A549 (cell line): ENCODE measurements around the gene LIG1. TPM values are rescaled to one million over a fixed set of nuclear protein-coding genes. Genes with fewer than 3 reads are reported as not detected.

ENCODE experiments used
- ATAC-seq, 2 experiments: fragments of 200-7000 bp in 1 of 2; fragments of >200 bp in 1 of 2; cut with Nextera tagmentation in 1 of 2; cut with Tn5 transposase in 1 of 2; 3 replicates each; pipeline versions ENCODE4 v1.8.0 to v1.9.1; 2018 to 2020; ENCODE audit warnings: mild to moderate bottlenecking in 1 of 2, moderate library complexity in 1 of 2
- CTCF ChIA-PET: fragments of 300-600 bp; sonication (Branson Sonifier 250); formaldehyde crosslinking; extraction: SDS; loops from one replicate; lab custom pipeline; 2021; ENCODE audit warnings: antibody characterized with exemption, inconsistent platforms; lab: Yijun Ruan, JAX
- POLR2A ChIA-PET: fragments of 350-600 bp; formaldehyde crosslinking; extraction: SDS; loops from one replicate; lab custom pipeline; 2021; ENCODE audit warnings: antibody characterized with exemption, inconsistent platforms; lab: Yijun Ruan, JAX
- DNase-seq, 2 experiments: peaks; one replicate each; pipeline versions ENCODE4 v3.0.0 to v3.0.0-alpha.2; 2011 to 2016; ENCODE audit warnings: low read depth in 1 of 2, low spot score in 1 of 2
- FAIRE-seq: peaks from 2 replicates; lab custom pipeline; 2011; peaks lifted over from hg19 to GRCh38; lab: Jason Lieb, UNC
- H3K27ac ChIP-seq, 2 experiments: fragments of >200 bp; sonication (Bioruptor Twin); formaldehyde crosslinking; 3 replicates each; pipeline ENCODE4 v1.5.1; 2016 to 2017
- H3K4me1 ChIP-seq: fragments of >200 bp; sonication (Bioruptor Twin); formaldehyde crosslinking; 3 replicates; pipeline ENCODE4 v1.6.1; 2016
- H3K4me2 ChIP-seq: fragments of >200 bp; sonication (Bioruptor Twin); formaldehyde crosslinking; 3 replicates; pipeline ENCODE4 v1.6.1; 2016
- H3K4me3 ChIP-seq: fragments of >200 bp; sonication (Bioruptor Twin); formaldehyde crosslinking; 3 replicates; pipeline ENCODE4 v1.5.1; 2016
- H3K9me3 ChIP-seq: fragments of >200 bp; sonication (Bioruptor Twin); formaldehyde crosslinking; 3 replicates; pipeline ENCODE4 v1.6.1; 2016
- BHLHE40 ChIP-seq: IDR thresholded peaks from 2 replicates; pipeline ENCODE4 v1.6.1; 2012; ENCODE audit warnings: low read depth, low read length, inconsistent platforms
- EHMT2 ChIP-seq: fragments of 200-600 bp; sonication (generic); IDR thresholded peaks from 2 replicates; pipeline ENCODE4 v1.6.1; 2016; ENCODE audit warnings: antibody characterized with exemption, low read depth, mild to moderate bottlenecking, moderate library complexity
- EP300 ChIP-seq, 2 experiments: fragments of >200 bp; sonication (Bioruptor Twin); formaldehyde crosslinking; IDR thresholded peaks; 2 replicates in 1 of 2; 3 replicates in 1 of 2; pipeline ENCODE4 v1.6.1; 2016 to 2017
- ESRRA ChIP-seq: fragments of 150-350 bp; IDR thresholded peaks from 2 replicates; pipeline ENCODE4 v1.6.1; 2014; ENCODE audit warnings: mild to moderate bottlenecking, low read length, borderline replicate concordance
- FOSL2 ChIP-seq, 2 experiments: fragments of 450-650 bp in 1 of 2; fragments of >200 bp in 1 of 2; sonication (Bioruptor Twin) in 1 of 2; formaldehyde crosslinking; IDR thresholded peaks; 2 replicates each; pipeline versions ENCODE4 v1.5.0 to v1.6.1; 2016 to 2020; ENCODE audit warnings: mild to moderate bottlenecking in 1 of 2, moderate library complexity in 1 of 2
- FOXS1 ChIP-seq: fragments of 250-450 bp; sonication (Bioruptor Pico); IDR thresholded peaks from 2 replicates; pipeline ENCODE4 v1.5.0; 2020; ENCODE audit warnings: mild to moderate bottlenecking, moderate library complexity
- GATA3 ChIP-seq: IDR thresholded peaks from 2 replicates; pipeline ENCODE4 v1.6.1; 2012; ENCODE audit warnings: borderline replicate concordance
- HDAC2 ChIP-seq: fragments of 200-600 bp; sonication (generic); IDR thresholded peaks from 2 replicates; pipeline ENCODE4 v1.6.1; 2016
- HOXA7 ChIP-seq: fragments of 250-450 bp; sonication (Bioruptor Pico); IDR thresholded peaks from 2 replicates; pipeline ENCODE4 v1.5.0; 2020; ENCODE audit warnings: mild to moderate bottlenecking, moderate library complexity
- JUNB ChIP-seq: fragments of >200 bp; sonication (Bioruptor Twin); formaldehyde crosslinking; IDR thresholded peaks from 2 replicates; pipeline ENCODE4 v1.6.1; 2016
- KDM5A ChIP-seq: fragments of 200-600 bp; sonication (generic); IDR thresholded peaks from 2 replicates; pipeline ENCODE4 v1.6.1; 2016; ENCODE audit warnings: antibody characterized with exemption, mild to moderate bottlenecking
- MAFK ChIP-seq: fragments of 450-650 bp; IDR thresholded peaks from 2 replicates; pipeline ENCODE4 v1.6.1; 2014; ENCODE audit not compliant: partially characterized antibody
- MAZ ChIP-seq: fragments of 150-350 bp; IDR thresholded peaks from 2 replicates; pipeline ENCODE4 v1.6.1; 2014; ENCODE audit warnings: antibody characterized with exemption, low read depth, low read length, borderline replicate concordance
- NR3C1 ChIP-seq: fragments of >200 bp; sonication (Bioruptor Twin); formaldehyde crosslinking; IDR thresholded peaks from 3 replicates; pipeline ENCODE4 v1.6.1; 2017
- RARB ChIP-seq: fragments of 250-450 bp; sonication (Bioruptor Pico); IDR thresholded peaks from 2 replicates; pipeline ENCODE4 v1.8.0; 2021; ENCODE audit warnings: mild to moderate bottlenecking, moderate library complexity
- RCOR1 ChIP-seq: fragments of 150-350 bp; IDR thresholded peaks from 2 replicates; pipeline ENCODE4 v1.6.1; 2014; ENCODE audit warnings: antibody characterized with exemption, low read length, low read depth
- ZC3H11A ChIP-seq: fragments of 450-650 bp; IDR thresholded peaks from 2 replicates; pipeline ENCODE4 v1.6.1; 2014; ENCODE audit warnings: antibody characterized with exemption, mild to moderate bottlenecking
- ZFP36 ChIP-seq: fragments of 450-650 bp; IDR thresholded peaks from 2 replicates; pipeline ENCODE4 v1.6.1; 2014; ENCODE audit warnings: borderline replicate concordance; ENCODE audit not compliant: partially characterized antibody
- ZSCAN20 ChIP-seq: fragments of 250-450 bp; sonication (Bioruptor Pico); IDR thresholded peaks from 2 replicates; pipeline ENCODE4 v1.8.0; 2022; ENCODE audit warnings: mild to moderate bottlenecking, moderate library complexity
- WGBS: methylation state at CpG from one replicate; pipeline ENCODE4 v1.1.6; 2017; ENCODE audit errors: missing lambda C conversion rate; 5-methylcytosine and 5-hydroxymethylcytosine counted together
- polyA plus RNA-seq, 4 experiments: library from polyadenylated mRNA; depleted of rRNA in 3 of 4; stranded (reverse); fragments of >200 nt; fragmentation: RNase III in 1 of 4; extraction: RNeasy Plus Mini Kit Qiagen cat#74134 plus additional on column Dnase treatment in 1 of 4; gene quantifications; 2 replicates in 3 of 4; 3 replicates in 1 of 4; pipeline ENCODE4 v1.2.3, GENCODE V29; 2011 to 2017
- TF ChIP-seq, protein P1 (sequence below): fragments of 450-650 bp; IDR thresholded peaks from 2 replicates; pipeline ENCODE4 v1.6.1; 2014; ENCODE audit warnings: antibody characterized with exemption
- TF ChIP-seq, protein P2 (sequence below): IDR thresholded peaks from 2 replicates; pipeline ENCODE4 v1.6.1; 2012
- TF ChIP-seq, protein P3 (sequence below): fragments of >200 bp; sonication (Bioruptor Twin); formaldehyde crosslinking; IDR thresholded peaks from 2 replicates; pipeline ENCODE4 v1.6.1; 2016

The LIG1 gene
- polyA plus RNA-seq, 2 of the 4 experiments (the other 2 are of a cell fraction) = 54.9 to 101 TPM

DNA sequence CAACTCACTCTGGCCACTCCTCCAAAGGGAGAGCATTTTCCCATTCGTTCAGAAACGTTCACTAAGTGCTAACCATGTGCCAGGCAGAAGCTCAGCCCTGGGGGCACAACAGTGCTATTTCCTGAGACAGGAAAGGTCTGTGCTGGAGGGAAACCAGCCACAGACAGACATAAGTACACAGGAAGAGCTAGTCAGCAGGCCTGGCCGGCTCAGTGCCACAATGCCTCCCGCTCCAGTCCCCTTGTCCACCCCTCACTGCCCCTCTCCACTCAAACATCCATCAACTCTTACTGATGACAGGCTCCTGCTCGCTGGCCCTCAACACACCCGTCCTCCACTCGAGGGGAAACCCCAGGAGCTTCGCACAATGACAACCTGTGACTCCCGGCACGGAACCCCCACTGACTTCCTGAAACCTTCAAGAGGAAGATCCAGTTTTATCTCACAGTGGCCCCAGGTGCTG lies 48.2 kb downstream of the LIG1 start:
- CTCF ChIA-PET = interaction anchor here (1.7 to 10.4 kb wide), 3 partner anchors 13 to 31 kb away, joined by 3 to 111 read pairs (median 18); partner anchors contain the start of gene PLA2G4C
- no peak overlapping the region for H3K27ac ChIP-seq
- no peak overlapping the region for H3K4me3 ChIP-seq
- TF ChIP-seq, protein P1, sequence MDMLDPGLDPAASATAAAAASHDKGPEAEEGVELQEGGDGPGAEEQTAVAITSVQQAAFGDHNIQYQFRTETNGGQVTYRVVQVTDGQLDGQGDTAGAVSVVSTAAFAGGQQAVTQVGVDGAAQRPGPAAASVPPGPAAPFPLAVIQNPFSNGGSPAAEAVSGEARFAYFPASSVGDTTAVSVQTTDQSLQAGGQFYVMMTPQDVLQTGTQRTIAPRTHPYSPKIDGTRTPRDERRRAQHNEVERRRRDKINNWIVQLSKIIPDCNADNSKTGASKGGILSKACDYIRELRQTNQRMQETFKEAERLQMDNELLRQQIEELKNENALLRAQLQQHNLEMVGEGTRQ = no peak
- TF ChIP-seq FOXS1 = no peak
- TF ChIP-seq ESRRA = no peak
- no peak for TF ChIP-seq KDM5A
- TF ChIP-seq, protein P2, sequence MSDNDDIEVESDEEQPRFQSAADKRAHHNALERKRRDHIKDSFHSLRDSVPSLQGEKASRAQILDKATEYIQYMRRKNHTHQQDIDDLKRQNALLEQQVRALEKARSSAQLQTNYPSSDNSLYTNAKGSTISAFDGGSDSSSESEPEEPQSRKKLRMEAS = no peak
- TF ChIP-seq RARB (CRISPR knock-in tag) = no peak
- no peak for TF ChIP-seq ZC3H11A
- no peak for TF ChIP-seq NR3C1
- no peak for TF ChIP-seq FOSL2 (IDR thresholded peaks at IDR 0.05)
- no peak for TF ChIP-seq FOSL2 (CRISPR knock-in tag; IDR thresholded peaks at IDR 0.05)
- TF ChIP-seq ZFP36 = no peak
- no peak for TF ChIP-seq ZSCAN20 (CRISPR knock-in tag)
- no peak for TF ChIP-seq EHMT2
- H3K9me3 ChIP-seq = no peaks in the 10 kb centered on the region
- WGBS = 92% methylated on average over 10 of the region's 10 CpGs
- POLR2A ChIA-PET = interaction anchor here (1.1 kb wide), 1 partner anchor 12 kb away, joined by 4 read pairs; the partner anchor contains the start of gene PLA2G4C
- no peak for DNase-seq
- no peak for FAIRE-seq
- ATAC-seq = no peak
- H3K4me2 ChIP-seq = no peak overlapping the region
- no peaks in the 10 kb centered on the region for H3K4me1 ChIP-seq

DNA sequence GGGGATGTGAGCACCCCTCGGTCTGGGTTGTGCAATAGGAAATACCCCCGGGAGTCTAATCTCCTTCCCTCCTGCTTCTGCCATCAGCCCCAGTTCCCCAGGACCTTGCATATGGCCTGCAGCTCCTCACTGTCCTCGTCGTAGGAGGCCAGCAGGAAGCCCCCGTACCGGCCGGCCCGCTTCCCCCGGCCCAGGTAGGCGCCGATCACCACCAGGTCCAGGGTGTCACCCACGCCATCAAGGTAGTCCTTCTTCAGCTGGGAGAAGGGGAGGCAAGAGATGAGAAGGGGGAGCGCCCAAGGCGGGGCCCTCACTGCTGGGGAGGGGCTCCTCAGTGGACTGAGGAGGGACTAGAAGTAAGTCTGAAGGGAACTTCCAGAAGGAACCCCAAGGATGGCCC lies 49.1 kb downstream of the LIG1 start:
- Histone ChIP-seq H3K9me3 (no peaks in the 10 kb centered on the region), H3K4me3 (no peak overlapping the region)
- FAIRE-seq = no peak
- ATAC-seq = no peak
- TF ChIP-seq, protein P2 = no peak
- no peak for TF ChIP-seq RCOR1
- no peak for TF ChIP-seq HOXA7 (CRISPR knock-in tag)
- no peak for TF ChIP-seq HDAC2
- no peak for TF ChIP-seq MAFK
- TF ChIP-seq, protein P1 = no peak
- TF ChIP-seq BHLHE40 = no peak
- TF ChIP-seq MAZ = no peak
- TF ChIP-seq, protein P3, sequence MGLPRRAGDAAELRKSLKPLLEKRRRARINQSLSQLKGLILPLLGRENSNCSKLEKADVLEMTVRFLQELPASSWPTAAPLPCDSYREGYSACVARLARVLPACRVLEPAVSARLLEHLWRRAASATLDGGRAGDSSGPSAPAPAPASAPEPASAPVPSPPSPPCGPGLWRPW = no peak
- TF ChIP-seq, all 56 proteins: peak for 0
- 97% methylated on average over 14 of the region's 14 CpGs for WGBS
- no peak for DNase-seq
- H3K4me1 ChIP-seq = no peaks in the 10 kb centered on the region
- H3K4me2 ChIP-seq = no peak overlapping the region
- ChIA-PET POLR2A (no interaction called here), CTCF (interaction anchor here (0.7 to 10.4 kb wide), 2 partner anchors 12 to 73 kb away, joined by 5 to 111 read pairs; partner anchors contain the start of gene PLA2G4C)
- no peak overlapping the region for H3K27ac ChIP-seq

DNA sequence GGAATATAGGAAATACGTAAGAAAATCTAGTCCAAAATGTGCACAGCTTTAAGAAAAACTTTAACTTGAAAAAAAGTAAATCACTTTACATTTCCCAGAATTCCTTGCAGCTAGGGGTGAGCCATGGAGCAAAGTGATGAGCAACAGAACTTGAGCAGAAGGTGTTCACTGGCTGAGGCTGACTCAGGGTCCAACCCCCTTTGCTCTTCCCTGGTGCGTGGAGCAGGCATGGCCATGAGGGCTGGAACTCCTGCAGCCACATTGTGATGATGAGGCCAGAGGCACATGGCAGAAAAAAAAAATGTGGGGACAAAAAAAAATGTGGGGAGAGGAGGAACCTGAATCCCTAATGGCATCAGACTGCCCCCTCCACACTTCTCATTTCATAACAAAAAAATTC lies 49.6 kb downstream of the LIG1 start:
- H3K9me3 ChIP-seq = no peaks in the 10 kb centered on the region
- H3K4me2 ChIP-seq = no peak overlapping the region
- no peak for ATAC-seq
- ChIA-PET POLR2A (no interaction called here), CTCF (interaction anchor here (0.7 to 10.4 kb wide), 4 partner anchors 11 to 157 kb away, joined by 4 to 111 read pairs (median 5); partner anchors contain the start of gene PLA2G4C)
- H3K27ac ChIP-seq = no peak overlapping the region
- no peak for FAIRE-seq
- H3K4me1 ChIP-seq = no peaks in the 10 kb centered on the region
- peak in 1 of 2 experiments; percentile 44 for DNase-seq
- H3K4me3 ChIP-seq = no peak overlapping the region
- 87% methylated on average over 2 of the region's 2 CpGs for WGBS
- TF ChIP-seq EP300 (IDR thresholded peaks at IDR 0.05) (no peak), GATA3 (no peak), MAZ (no peak), JUNB (no peak)
